Left lung (tissue), 10 donors: ENCODE measurements around the gene RNF223. TPM values are rescaled to one million over a fixed set of nuclear protein-coding genes. Genes with fewer than 3 reads are reported as not detected.

Experiments used
- ATAC-seq: fragments of 200-7000 bp; cut with Tn5 transposase; one replicate; pipeline ENCODE4 v1.9.1; 2020; ENCODE audit warnings: moderate library complexity
- DNase-seq, 4 donors: peaks; one replicate each; pipeline ENCODE4 v3.0.0-alpha.2; 2013 to 2020
- H3K27ac ChIP-seq, 2 donors: fragments of 200-600 bp; sonication (generic) in 1 of 2; one replicate each; pipeline versions ENCODE4 v1.5.0 to v1.8.0; 2020 to 2021
- H3K27me3 ChIP-seq, 2 donors: fragments of 200-600 bp; sonication (generic) in 1 of 2; one replicate each; pipeline versions ENCODE4 v1.5.0 to v1.8.0; 2020 to 2021
- H3K36me3 ChIP-seq, 2 donors: fragments of 200-600 bp; sonication (generic) in 1 of 2; one replicate each; pipeline versions ENCODE4 v1.5.0 to v1.8.0; 2020 to 2021
- H3K4me1 ChIP-seq, 2 donors: fragments of 200-600 bp; one replicate each; pipeline ENCODE4 v1.8.0; 2021
- H3K4me3 ChIP-seq, 2 donors: fragments of 200-600 bp; sonication (generic) in 1 of 2; one replicate each; pipeline versions ENCODE4 v1.5.0 to v1.8.0; 2020 to 2021; ENCODE audit warnings: mild to moderate bottlenecking in 1 of 2
- H3K9me3 ChIP-seq, 2 donors: fragments of 200-600 bp; sonication (generic) in 1 of 2; one replicate each; pipeline versions ENCODE4 v1.5.0 to v1.8.0; 2020 to 2021
- CTCF ChIP-seq, 2 donors: fragments of 200-600 bp; sonication (generic) in 1 of 2; IDR thresholded peaks; one replicate each; pipeline versions ENCODE4 v1.5.0 to v1.8.0; 2021; ENCODE audit warnings: antibody characterized with exemption in 2 of 2
- intact Hi-C, 2 donors: fragments of 100-400 bp; cut with DNase I; formaldehyde crosslinking; loops; one replicate each; pipeline versions ENCODE4 v1.11.2 to v1.14.2; 2022
- polyA plus RNA-seq, 6 donors: library from polyadenylated mRNA; unstranded; fragments of 120-200 nt; gene quantifications; one replicate each; pipeline ENCODE4 v1.2.1, GENCODE V29; 2013; ENCODE audit not compliant: insufficient read length in 6 of 6
- total RNA-seq, 2 donors: library from RNA; stranded (reverse); fragmentation: NEBNext Ultra II Directional; extraction: Animal tissue kit (Norgen Biotek cat#: 25700); gene quantifications; one replicate each; pipeline ENCODE4 v1.2.1, GENCODE V29; 2021
- donor health status: DM: no; HTN: yes; CAD: no.
- donor health status: DM: no; HTN: no; CAD: no.

RNF223 gene
- total and polyA plus RNA-seq, 8 donors, result 0.13 to 1.7 (median 0.18) TPM

GRCh38 chr1:1084372-1085170 is 10.5 kb upstream of the RNF223 start:
- ATAC-seq (no peak), DNase-seq (peak in 1 of 4 donors; percentile 23)
- no peak for TF ChIP-seq CTCF (IDR thresholded peaks at IDR 0.05)
- Histone ChIP-seq H3K4me1 (peaks cover 7 to 9% of the 10 kb centered on the region in 2 donors), H3K27me3 (peaks cover 0 to 13% of the 10 kb centered on the region in 2 donors), H3K27ac (no peak overlapping the region), H3K36me3 (peaks cover 0 to 22% of the 10 kb centered on the region in 2 donors), H3K9me3 (no peaks in the 10 kb centered on the region), H3K4me3 (no peak overlapping the region)
- intact Hi-C loops, result no loop called here

GRCh38 chr1:1083416-1084371 is 9.6 kb upstream of the RNF223 start:
- H3K4me3 ChIP-seq, result no peak overlapping the region
- no peak for TF ChIP-seq CTCF (IDR thresholded peaks at IDR 0.05)
- ATAC-seq, result no peak
- intact Hi-C loops, result no loop called here
- DNase-seq, result peak in 2 of 4 donors; percentile 30 to 71
- H3K36me3 ChIP-seq, result peaks cover 0 to 22% of the 10 kb centered on the region in 2 donors
- no peaks in the 10 kb centered on the region for H3K9me3 ChIP-seq
- H3K4me1 ChIP-seq, result peaks cover 11 to 13% of the 10 kb centered on the region in 2 donors
- no peak overlapping the region for H3K27ac ChIP-seq
- peaks cover 0 to 17% of the 10 kb centered on the region in 2 donors for H3K27me3 ChIP-seq

- intact Hi-C loops, result no loop called here
- ATAC-seq (no peak), DNase-seq (peak in 2 of 4 donors; percentile 27 to 81)
- H3K36me3 ChIP-seq, result peaks cover 0 to 22% of the 10 kb centered on the region in 2 donors
- H3K27me3 ChIP-seq, result peaks cover 0 to 17% of the 10 kb centered on the region in 2 donors
- H3K4me3 ChIP-seq, result no peak overlapping the region
- TF ChIP-seq CTCF (IDR thresholded peaks at IDR 0.05), result no peak
- no peak overlapping the region for H3K27ac ChIP-seq
- no peaks in the 10 kb centered on the region for H3K9me3 ChIP-seq
- H3K4me1 ChIP-seq, result peaks cover 11 to 13% of the 10 kb centered on the region in 2 donors
Observed at GRCh38 chr1:1082776-1083415, 8.8 kb upstream of the RNF223 start.

GRCh38 chr1:1082239-1082775 is 8.2 kb upstream of the RNF223 start:
- no peaks in the 10 kb centered on the region for H3K9me3 ChIP-seq
- DNase-seq, result peak in 2 of 4 donors; percentile 27 to 62
- ATAC-seq, result no peak
- H3K4me3 ChIP-seq, result no peak overlapping the region
- H3K4me1 ChIP-seq, result peaks cover 11 to 13% of the 10 kb centered on the region in 2 donors
- H3K27me3 ChIP-seq, result peaks cover 0 to 17% of the 10 kb centered on the region in 2 donors
- intact Hi-C loops, result no loop called here
- peaks cover 0 to 22% of the 10 kb centered on the region in 2 donors for H3K36me3 ChIP-seq
- no peak for TF ChIP-seq CTCF (IDR thresholded peaks at IDR 0.05)
- no peak overlapping the region for H3K27ac ChIP-seq
